GM13976 (cell line): ENCODE measurements around the gene KCNIP3.

Source experiments
- DNase-seq: peaks from one replicate; pipeline ENCODE4 v3.0.0; 2012; ENCODE audit warnings: low spot score
- CTCF ChIP-seq: IDR thresholded peaks from 2 replicates; pipeline ENCODE4 v1.5.1; 2012; ENCODE audit warnings: borderline replicate concordance, mild to moderate bottlenecking; ENCODE audit not compliant: insufficient read depth; ENCODE audit errors: extremely low read depth, missing control alignments, control extremely low read depth
- in situ Hi-C: fragments of 300-500 bp; cut with MboI; formaldehyde crosslinking; loops from one replicate; pipeline ENCODE4 v1.12.0; 2022; ENCODE audit warnings: low sequenced_read_pairs, mixed read lengths, inconsistent platforms; ENCODE audit not compliant: unreplicated experiment

KCNIP3 gene

GRCh38 chr2:95379371-95379831 is 82.3 kb downstream of the KCNIP3 start:
- no peak for DNase-seq

GRCh38 chr2:95380280-95380679 is 83.1 kb downstream of the KCNIP3 start:
- no peak for TF ChIP-seq CTCF
- in situ Hi-C loops, result no loop called here
- no peak for DNase-seq

More at GRCh38 chr2:95379371-95379831, 82.3 kb downstream of the KCNIP3 start:
- in situ Hi-C loops, result no loop called here
- TF ChIP-seq CTCF, result no peak

- no peak for TF ChIP-seq CTCF
- DNase-seq, result no peak
- in situ Hi-C loops, result no loop called here
Measured at GRCh38 chr2:95380731-95381130, 83.6 kb downstream of the KCNIP3 start.

- DNase-seq, result no peak
- no peak for TF ChIP-seq CTCF
- in situ Hi-C loops, result no loop called here
Measured at GRCh38 chr2:95381212-95382191, 84.4 kb downstream of the KCNIP3 start.

GRCh38 chr2:95382192-95382591 is 85.0 kb downstream of the KCNIP3 start:
- in situ Hi-C loops, result no loop called here
- TF ChIP-seq CTCF, result no peak
- no peak for DNase-seq

GRCh38 chr2:95382686-95383634 is 85.8 kb downstream of the KCNIP3 start:
- no peak for TF ChIP-seq CTCF
- no peak for DNase-seq
- in situ Hi-C loops, result no loop called here
